Testis (tissue), 2 donors: ENCODE results near the gene DOC2A.

Experiments
- CTCF ChIP-seq, 3 experiments: fragments of 450-650 bp in 2 of 3; fragments of 200-600 bp in 1 of 3; sonication (generic) in 1 of 3; IDR thresholded peaks; one replicate each; pipeline ENCODE4 v1.5.1; 2016 to 2019; ENCODE audit warnings: antibody characterized with exemption in 3 of 3, mild to moderate bottlenecking in 2 of 3, moderate library complexity in 1 of 3
- POLR2A ChIP-seq: fragments of 450-650 bp; IDR thresholded peaks from one replicate; pipeline ENCODE4 v1.6.1; 2017; ENCODE audit warnings: antibody characterized with exemption, mild to moderate bottlenecking, moderate library complexity

GRCh38 chr16:30030011-30030685, 19.3 kb upstream of the DOC2A start:
- TF ChIP-seq CTCF (IDR thresholded peaks at IDR 0.05) (no peak), POLR2A (no peak)
